Measurements from ENCODE around the gene PROB1.
"Not testable (repeated sequence)": the region's sequence is repeated elsewhere in the genome, so short reads cannot be mapped to it uniquely, and the experiment has no call there.

GRCh38 chr5:139345442-139345841 lies 49.5 kb downstream of the PROB1 start:
- TF ChIP-seq TCF7L2, POLR2AphosphoS5 (IDR thresholded peaks at IDR 0.05; ENCODE audit: low read depth, low read length): not testable (repeated sequence)
- TF ChIP-seq, protein P1, sequence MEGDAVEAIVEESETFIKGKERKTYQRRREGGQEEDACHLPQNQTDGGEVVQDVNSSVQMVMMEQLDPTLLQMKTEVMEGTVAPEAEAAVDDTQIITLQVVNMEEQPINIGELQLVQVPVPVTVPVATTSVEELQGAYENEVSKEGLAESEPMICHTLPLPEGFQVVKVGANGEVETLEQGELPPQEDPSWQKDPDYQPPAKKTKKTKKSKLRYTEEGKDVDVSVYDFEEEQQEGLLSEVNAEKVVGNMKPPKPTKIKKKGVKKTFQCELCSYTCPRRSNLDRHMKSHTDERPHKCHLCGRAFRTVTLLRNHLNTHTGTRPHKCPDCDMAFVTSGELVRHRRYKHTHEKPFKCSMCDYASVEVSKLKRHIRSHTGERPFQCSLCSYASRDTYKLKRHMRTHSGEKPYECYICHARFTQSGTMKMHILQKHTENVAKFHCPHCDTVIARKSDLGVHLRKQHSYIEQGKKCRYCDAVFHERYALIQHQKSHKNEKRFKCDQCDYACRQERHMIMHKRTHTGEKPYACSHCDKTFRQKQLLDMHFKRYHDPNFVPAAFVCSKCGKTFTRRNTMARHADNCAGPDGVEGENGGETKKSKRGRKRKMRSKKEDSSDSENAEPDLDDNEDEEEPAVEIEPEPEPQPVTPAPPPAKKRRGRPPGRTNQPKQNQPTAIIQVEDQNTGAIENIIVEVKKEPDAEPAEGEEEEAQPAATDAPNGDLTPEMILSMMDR (IDR thresholded peaks at IDR 0.05), result not testable (repeated sequence)
